ENCODE results near the gene STMND1. TPM values are rescaled to one million over a fixed set of nuclear protein-coding genes. Genes with fewer than 3 reads are reported as not detected.

The STMND1 gene
- total RNA-seq, 2 donors from 2014 or later: 0.18 TPM; not detected in 1

GRCh38 chr6:17093686-17094085, 8.2 kb upstream of the STMND1 start:
- Mint-ChIP-seq H3K27me3 (ENCODE audit: insufficient read depth) (peaks cover 1% of the 10 kb centered on the region), H3K36me3 (ENCODE audit: low read depth) (no peaks in the 10 kb centered on the region), H3K9me3 (no peaks in the 10 kb centered on the region), H3K4me3 (no peak overlapping the region), H3K4me1 (peaks cover 19% of the 10 kb centered on the region), H3K27ac (no peak overlapping the region)
- no peak overlapping the region for H3K27ac ChIP-seq (ENCODE audit: low read depth, low read length)
- peak; percentile 71 for TF ChIP-seq CTCF (conservative IDR thresholded peaks at IDR 0.05)
- H3K27me3 ChIP-seq (ENCODE audit: control insufficient read depth, insufficient read depth, low read length, poor library complexity, severe bottlenecking): no peaks in the 10 kb centered on the region
- H3K9me3 ChIP-seq (ENCODE audit: control insufficient read depth, low read length): no peaks in the 10 kb centered on the region
- H3K36me3 ChIP-seq (ENCODE audit: control insufficient read depth, insufficient read depth, low read length): no peaks in the 10 kb centered on the region
- no peak overlapping the region for H3K4me3 ChIP-seq (ENCODE audit: low read length)
- peaks cover 6% of the 10 kb centered on the region for H3K4me1 ChIP-seq (ENCODE audit: control insufficient read depth, insufficient read depth, low read length)
- peak; percentile 68 for DNase-seq
- 55% methylated on average over 4 to 5 of the region's 5 CpGs for WGBS, 2 experiments (ENCODE audit: insufficient coverage in 1 of 2, insufficient read length in 1 of 2)
- no peak overlapping the region for H3K9ac ChIP-seq (ENCODE audit: extremely low read depth, low read length, poor library complexity, severe bottlenecking)

DNA sequence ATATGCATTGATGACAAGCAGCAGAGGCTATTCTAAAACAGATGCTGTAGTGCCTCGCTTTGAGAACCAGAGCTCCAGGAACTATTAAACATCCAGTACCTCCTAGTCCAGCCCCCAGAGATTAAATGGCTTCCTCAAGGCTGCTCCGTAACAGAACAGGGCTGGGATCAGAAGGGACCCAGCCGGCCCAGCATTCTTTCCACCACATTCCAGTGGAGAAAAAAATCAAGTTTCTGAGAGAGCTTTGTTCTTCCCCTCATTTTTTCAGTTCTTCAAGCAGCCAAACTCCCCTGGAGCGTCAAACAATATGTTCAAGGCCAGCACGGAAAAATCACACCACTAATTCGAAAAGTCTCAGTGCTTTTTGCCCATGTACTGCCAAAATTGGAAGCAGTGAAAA, 5.8 kb upstream of the STMND1 start:
- no peak for TF ChIP-seq CTCF (conservative IDR thresholded peaks at IDR 0.05)
- Histone ChIP-seq H3K27ac (ENCODE audit: low read depth, low read length) (no peak overlapping the region), H3K4me3 (ENCODE audit: low read length) (no peak overlapping the region), H3K4me1 (ENCODE audit: control insufficient read depth, insufficient read depth, low read length) (peaks cover 8% of the 10 kb centered on the region), H3K9ac (ENCODE audit: extremely low read depth, low read length, poor library complexity, severe bottlenecking) (peak overlapping the region; percentile 1), H3K9me3 (ENCODE audit: control insufficient read depth, low read length) (no peaks in the 10 kb centered on the region), H3K36me3 (ENCODE audit: control insufficient read depth, insufficient read depth, low read length) (no peaks in the 10 kb centered on the region), H3K27me3 (ENCODE audit: control insufficient read depth, insufficient read depth, low read length, poor library complexity, severe bottlenecking) (peaks cover 10% of the 10 kb centered on the region)
- DNase-seq: no peak
- no peak overlapping the region for H3K4me3 Mint-ChIP-seq
- peaks cover 21% of the 10 kb centered on the region for H3K27me3 Mint-ChIP-seq (ENCODE audit: insufficient read depth)
- no peaks in the 10 kb centered on the region for H3K36me3 Mint-ChIP-seq (ENCODE audit: low read depth)
- peaks cover 21% of the 10 kb centered on the region for H3K4me1 Mint-ChIP-seq
- WGBS, 2 experiments (ENCODE audit: insufficient coverage in 1 of 2, insufficient read length in 1 of 2): 50 to 81% methylated on average over 2 to 6 of the region's 6 CpGs
- no peak overlapping the region for H3K27ac Mint-ChIP-seq
- H3K9me3 Mint-ChIP-seq: no peaks in the 10 kb centered on the region

DNA sequence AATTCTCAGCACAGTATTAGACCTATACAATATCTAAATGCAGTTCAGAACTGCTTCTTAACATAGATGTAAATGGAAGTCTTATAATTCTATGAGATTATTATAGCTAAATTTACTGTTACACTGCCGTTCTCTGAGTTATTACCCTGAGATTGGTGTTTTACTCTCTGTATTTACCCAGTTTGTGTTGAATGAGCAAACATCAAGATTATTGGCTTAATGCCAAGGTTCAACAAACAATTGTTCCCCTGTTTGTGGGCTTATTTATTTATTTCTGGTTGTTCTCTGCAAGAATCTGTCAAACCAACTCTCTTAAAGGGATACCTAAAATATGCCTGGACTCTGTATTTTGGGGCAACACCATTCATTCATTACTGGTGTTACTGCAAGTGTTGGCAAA, 5.2 kb upstream of the STMND1 start:
- Mint-ChIP-seq H3K36me3 (ENCODE audit: low read depth) (no peaks in the 10 kb centered on the region), H3K9me3 (no peaks in the 10 kb centered on the region), H3K4me1 (peaks cover 25% of the 10 kb centered on the region), H3K27me3 (ENCODE audit: insufficient read depth) (peaks cover 26% of the 10 kb centered on the region), H3K4me3 (no peak overlapping the region), H3K27ac (no peak overlapping the region)
- Histone ChIP-seq H3K4me3 (ENCODE audit: low read length) (no peak overlapping the region), H3K4me1 (ENCODE audit: control insufficient read depth, insufficient read depth, low read length) (peaks cover 8% of the 10 kb centered on the region), H3K9me3 (ENCODE audit: control insufficient read depth, low read length) (no peaks in the 10 kb centered on the region), H3K27ac (ENCODE audit: low read depth, low read length) (no peak overlapping the region), H3K27me3 (ENCODE audit: control insufficient read depth, insufficient read depth, low read length, poor library complexity, severe bottlenecking) (peaks cover 16% of the 10 kb centered on the region), H3K9ac (ENCODE audit: extremely low read depth, low read length, poor library complexity, severe bottlenecking) (no peak overlapping the region), H3K36me3 (ENCODE audit: control insufficient read depth, insufficient read depth, low read length) (no peaks in the 10 kb centered on the region)
- DNase-seq: no peak
- 75 to 100% methylated on average over 1 of the region's 1 CpG for WGBS, 2 experiments (ENCODE audit: insufficient coverage in 1 of 2, insufficient read length in 1 of 2)
- TF ChIP-seq CTCF (conservative IDR thresholded peaks at IDR 0.05): no peak
